ENCODE results near the gene FARSB. TPM values are rescaled to one million over a fixed set of nuclear protein-coding genes. Genes with fewer than 3 reads are reported as not detected.
"Not testable (repeated sequence)": the region's sequence is repeated elsewhere in the genome, so short reads cannot be mapped to it uniquely, and the experiment has no call there.

The FARSB gene
- total and polyA plus RNA-seq, 7 experiments from 2014 or later: 10.5 to 31.8 (median 16.5) TPM

GRCh38 chr2:222693837-222694236 lies 37.9 kb upstream of the FARSB start:
- Histone ChIP-seq H3K4me1 (ENCODE audit: control insufficient read depth in 2 of 2, insufficient read depth in 2 of 2, low read length in 2 of 2) (no peaks in the 10 kb centered on the region), H3K4me3 (ENCODE audit: low read length) (no peak overlapping the region), H3K36me3 (ENCODE audit: control insufficient read depth in 2 of 3, insufficient read depth in 3 of 3, low read length in 3 of 3) (no peaks in the 10 kb centered on the region), H3K27me3 (ENCODE audit: control insufficient read depth in 2 of 2, insufficient read depth in 2 of 2, low read length in 2 of 2) (no peaks in the 10 kb centered on the region), H3K27ac (ENCODE audit: low read depth, low read length) (no peak overlapping the region), H3K9me3 (ENCODE audit: control insufficient read depth in 2 of 3, low read length in 3 of 3) (no peaks in the 10 kb centered on the region)
- ATAC-seq: no peak
- no peak overlapping the region for H3K4me3 Mint-ChIP-seq
- CTCF ChIA-PET: no interaction called here
- H3K36me3 Mint-ChIP-seq: peaks cover 0 to 4% (median 0%) of the 10 kb centered on the region in 5 donors
- H3K9me3 Mint-ChIP-seq: no peaks in the 10 kb centered on the region
- no peak overlapping the region for H3K27ac Mint-ChIP-seq
- POLR2A ChIA-PET: no interaction called here
- peaks cover 0 to 25% (median 3%) of the 10 kb centered on the region in 5 donors for H3K27me3 Mint-ChIP-seq
- DNase-seq: no peak
- peaks cover 0 to 11% (median 4%) of the 10 kb centered on the region in 7 donors for H3K4me1 Mint-ChIP-seq
- intact Hi-C loops (cut with micrococcal nuclease): loop anchor here in 1 of 2 donors (1.0 kb wide), 1 partner anchor 245 kb away; no protein-coding TSS in a partner anchor

GRCh38 chr2:222693413-222693812 lies 37.5 kb upstream of the FARSB start:
- Mint-ChIP-seq H3K27me3 (peaks cover 0 to 21% (median 3%) of the 10 kb centered on the region in 5 donors), H3K4me1 (peaks cover 0 to 11% (median 4%) of the 10 kb centered on the region in 7 donors)
- DNase-seq; H3K36me3 ChIP-seq (ENCODE audit: control insufficient read depth in 2 of 3, insufficient read depth in 3 of 3, low read length in 3 of 3); H3K36me3 Mint-ChIP-seq; CTCF ChIA-PET; H3K4me3 Mint-ChIP-seq; ATAC-seq; H3K4me3 ChIP-seq (ENCODE audit: low read length); H3K27ac Mint-ChIP-seq; H3K27ac ChIP-seq (ENCODE audit: low read depth, low read length); H3K9me3 Mint-ChIP-seq; H3K9me3 ChIP-seq (ENCODE audit: control insufficient read depth in 2 of 3, low read length in 3 of 3); H3K4me1 ChIP-seq (ENCODE audit: control insufficient read depth in 2 of 2, insufficient read depth in 2 of 2, low read length in 2 of 2); POLR2A ChIA-PET; intact Hi-C loops (cut with micrococcal nuclease); H3K27me3 ChIP-seq (ENCODE audit: control insufficient read depth in 2 of 2, insufficient read depth in 2 of 2, low read length in 2 of 2): not testable (repeated sequence)

DNA sequence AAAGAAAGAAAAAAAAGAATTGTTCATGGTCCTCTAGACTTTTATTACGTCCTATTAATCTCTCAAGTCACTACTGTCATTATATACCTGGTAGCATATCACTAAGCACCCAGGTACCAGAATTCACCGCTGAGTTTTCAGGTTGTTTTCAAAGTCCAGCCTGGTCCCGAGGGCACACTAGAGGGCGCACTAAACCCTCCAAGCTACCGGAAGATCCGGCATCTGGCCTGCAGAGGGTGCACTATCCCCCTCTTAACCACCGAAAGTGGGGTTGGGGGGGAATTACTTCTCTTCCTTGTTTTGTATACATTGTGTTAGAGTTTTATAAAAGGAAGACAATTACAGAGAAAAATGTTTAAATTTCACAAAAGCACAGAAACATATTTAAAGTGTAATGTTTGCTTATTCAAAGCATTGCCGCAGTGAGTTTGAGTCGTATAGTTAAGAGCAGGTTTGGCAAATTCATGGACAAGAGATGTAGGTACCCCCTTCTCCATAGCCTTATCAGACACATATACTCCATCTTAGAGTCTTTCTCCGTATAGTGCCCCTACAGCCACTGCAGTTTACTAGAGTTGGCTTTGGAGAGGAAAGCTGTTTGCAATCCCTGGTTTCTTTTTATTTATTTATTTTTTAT lies 34.8 kb upstream of the FARSB start:
- DNase-seq (peak; percentile 48 to 77 (median 68)), ATAC-seq (peak; percentile 100)
- intact Hi-C loops (cut with micrococcal nuclease): loop anchor here (1.0 to 2.0 kb wide), 5 partner anchors 18 to 249 kb away; partner anchors contain the start of gene FARSB (in 2 of the 2)
- Histone ChIP-seq H3K9me3 (ENCODE audit: control insufficient read depth in 2 of 3, low read length in 3 of 3) (no peaks in the 10 kb centered on the region), H3K27ac (ENCODE audit: low read depth, low read length) (no peak overlapping the region), H3K36me3 (ENCODE audit: control insufficient read depth in 2 of 3, insufficient read depth in 3 of 3, low read length in 3 of 3) (no peaks in the 10 kb centered on the region), H3K27me3 (ENCODE audit: control insufficient read depth in 2 of 2, insufficient read depth in 2 of 2, low read length in 2 of 2) (no peaks in the 10 kb centered on the region), H3K4me1 (ENCODE audit: control insufficient read depth in 2 of 2, insufficient read depth in 2 of 2, low read length in 2 of 2) (no peaks in the 10 kb centered on the region), H3K4me3 (ENCODE audit: low read length) (no peak overlapping the region)
- Mint-ChIP-seq H3K27ac (peak overlapping the region in 1 of 9 donors; percentile 51), H3K27me3 (peaks cover 0 to 22% (median 3%) of the 10 kb centered on the region in 5 donors), H3K4me1 (peaks cover 0 to 16% (median 7%) of the 10 kb centered on the region in 7 donors), H3K4me3 (peak overlapping the region in 2 of 10 donors; percentile 30 to 40), H3K36me3 (peaks cover 0 to 4% (median 0%) of the 10 kb centered on the region in 5 donors), H3K9me3 (no peaks in the 10 kb centered on the region)
- ChIA-PET CTCF (interaction anchor here (0.9 to 1.9 kb wide), 5 partner anchors 8 to 211 kb away, joined by 3 to 6 read pairs (median 3); no protein-coding TSS in a partner anchor), POLR2A (no interaction called here)

DNA sequence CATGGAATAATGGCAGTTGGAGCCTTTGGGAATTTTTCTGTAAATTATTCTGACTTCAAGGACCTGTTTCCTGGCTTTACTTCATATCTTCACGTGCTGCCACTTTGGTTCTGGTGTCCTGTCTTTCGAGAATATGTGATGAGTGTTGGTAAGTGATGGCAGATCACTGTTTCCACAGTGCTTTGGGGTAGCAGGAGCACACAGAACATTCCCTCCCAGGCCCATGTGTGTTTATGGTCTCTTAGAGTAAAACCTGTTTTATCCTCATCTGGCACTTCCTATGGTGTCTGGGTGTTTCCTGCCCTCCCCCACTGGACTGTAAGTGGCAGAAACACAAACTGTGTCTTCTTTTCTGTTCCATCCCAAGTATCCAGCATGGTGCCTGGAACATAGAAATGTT lies 33.4 kb upstream of the FARSB start:
- no peaks in the 10 kb centered on the region for H3K4me1 ChIP-seq (ENCODE audit: control insufficient read depth in 2 of 2, insufficient read depth in 2 of 2, low read length in 2 of 2)
- intact Hi-C loops (cut with micrococcal nuclease): no loop called here
- Mint-ChIP-seq H3K36me3 (peaks cover 0 to 4% (median 0%) of the 10 kb centered on the region in 5 donors), H3K4me1 (peaks cover 0 to 13% (median 7%) of the 10 kb centered on the region in 7 donors), H3K9me3 (no peaks in the 10 kb centered on the region), H3K27me3 (peaks cover 0 to 22% (median 8%) of the 10 kb centered on the region in 5 donors), H3K4me3 (no peak overlapping the region), H3K27ac (no peak overlapping the region)
- ATAC-seq (no peak), DNase-seq (no peak)
- no peak overlapping the region for H3K4me3 ChIP-seq (ENCODE audit: low read length)
- no peaks in the 10 kb centered on the region for H3K27me3 ChIP-seq (ENCODE audit: control insufficient read depth in 2 of 2, insufficient read depth in 2 of 2, low read length in 2 of 2)
- CTCF ChIA-PET: interaction anchor here (1.1 kb wide), 1 partner anchor 214 kb away, joined by 4 read pairs; no protein-coding TSS in a partner anchor
- POLR2A ChIA-PET: no interaction called here
- H3K36me3 ChIP-seq (ENCODE audit: control insufficient read depth in 2 of 3, insufficient read depth in 3 of 3, low read length in 3 of 3): no peaks in the 10 kb centered on the region
- no peaks in the 10 kb centered on the region for H3K9me3 ChIP-seq (ENCODE audit: control insufficient read depth in 2 of 3, low read length in 3 of 3)
- H3K27ac ChIP-seq (ENCODE audit: low read depth, low read length): no peak overlapping the region

- peaks cover 0 to 13% (median 7%) of the 10 kb centered on the region in 7 donors for H3K4me1 Mint-ChIP-seq
- no peak overlapping the region for H3K27ac Mint-ChIP-seq
- no peak for DNase-seq
- peaks cover 0 to 22% (median 8%) of the 10 kb centered on the region in 5 donors for H3K27me3 Mint-ChIP-seq
- intact Hi-C loops (cut with micrococcal nuclease): no loop called here
- ATAC-seq: no peak
- H3K4me1 ChIP-seq (ENCODE audit: control insufficient read depth in 2 of 2, insufficient read depth in 2 of 2, low read length in 2 of 2): no peaks in the 10 kb centered on the region
- H3K27ac ChIP-seq (ENCODE audit: low read depth, low read length): no peak overlapping the region
- no peak overlapping the region for H3K4me3 ChIP-seq (ENCODE audit: low read length)
- H3K9me3 Mint-ChIP-seq: no peaks in the 10 kb centered on the region
- POLR2A ChIA-PET: no interaction called here
- H3K4me3 Mint-ChIP-seq: no peak overlapping the region
- CTCF ChIA-PET: interaction anchor here (1.1 kb wide), 1 partner anchor 214 kb away, joined by 4 read pairs; no protein-coding TSS in a partner anchor
- peaks cover 0 to 4% (median 0%) of the 10 kb centered on the region in 5 donors for H3K36me3 Mint-ChIP-seq
- no peaks in the 10 kb centered on the region for H3K36me3 ChIP-seq (ENCODE audit: control insufficient read depth in 2 of 3, insufficient read depth in 3 of 3, low read length in 3 of 3)
- H3K27me3 ChIP-seq (ENCODE audit: control insufficient read depth in 2 of 2, insufficient read depth in 2 of 2, low read length in 2 of 2): no peaks in the 10 kb centered on the region
- no peaks in the 10 kb centered on the region for H3K9me3 ChIP-seq (ENCODE audit: control insufficient read depth in 2 of 3, low read length in 3 of 3)
Measured at GRCh38 chr2:222688917-222689316, 33.0 kb upstream of the FARSB start.

DNA sequence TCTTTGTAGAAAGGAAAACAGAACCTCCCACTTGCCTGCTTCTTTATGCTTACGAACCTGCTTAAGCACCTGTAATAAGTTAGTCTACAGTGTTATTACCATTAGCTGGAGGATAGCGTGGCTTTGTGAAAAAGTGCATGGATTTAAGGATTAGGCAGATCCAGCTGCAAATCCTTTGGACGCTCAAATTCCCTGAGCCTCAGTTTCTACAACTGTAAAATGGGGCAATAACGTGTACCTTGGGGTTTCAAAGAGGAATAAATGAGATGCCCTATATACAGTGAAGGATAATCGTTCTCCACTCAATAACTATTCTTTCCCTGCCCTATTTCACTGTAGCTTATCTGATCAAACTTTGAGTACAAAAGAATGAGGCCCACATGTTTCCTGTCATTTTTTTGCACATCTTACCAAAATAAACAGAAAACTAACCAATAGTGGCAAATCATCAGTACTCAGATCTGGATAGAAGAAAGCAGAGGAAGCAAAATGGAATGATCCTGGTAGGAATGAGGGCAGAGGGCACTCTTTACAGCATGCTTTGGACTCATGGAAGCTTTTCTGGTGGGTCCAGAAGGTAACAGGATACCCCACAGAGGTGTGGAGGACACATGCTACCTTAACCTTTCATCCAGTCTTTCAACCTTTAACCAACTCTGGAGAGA lies 30.3 kb upstream of the FARSB start:
- no peaks in the 10 kb centered on the region for H3K4me1 ChIP-seq (ENCODE audit: control insufficient read depth in 2 of 2, insufficient read depth in 2 of 2, low read length in 2 of 2)
- H3K27ac ChIP-seq (ENCODE audit: low read depth, low read length): no peak overlapping the region
- ChIA-PET POLR2A (no interaction called here), CTCF (interaction anchor here (1.7 kb wide), 1 partner anchor 20 kb away, joined by 3 read pairs; no protein-coding TSS in a partner anchor)
- Mint-ChIP-seq H3K9me3 (peaks cover 0 to 2% (median 0%) of the 10 kb centered on the region in 11 donors), H3K4me3 (no peak overlapping the region), H3K36me3 (no peaks in the 10 kb centered on the region), H3K27ac (no peak overlapping the region), H3K4me1 (peaks cover 0 to 13% (median 7%) of the 10 kb centered on the region in 7 donors), H3K27me3 (peaks cover 8 to 30% (median 10%) of the 10 kb centered on the region in 5 donors)
- H3K36me3 ChIP-seq (ENCODE audit: control insufficient read depth in 2 of 3, insufficient read depth in 3 of 3, low read length in 3 of 3): no peaks in the 10 kb centered on the region
- H3K4me3 ChIP-seq (ENCODE audit: low read length): no peak overlapping the region
- H3K27me3 ChIP-seq (ENCODE audit: control insufficient read depth in 2 of 2, insufficient read depth in 2 of 2, low read length in 2 of 2): no peaks in the 10 kb centered on the region
- no peak for DNase-seq
- ATAC-seq: no peak
- intact Hi-C loops (cut with micrococcal nuclease): no loop called here
- H3K9me3 ChIP-seq (ENCODE audit: control insufficient read depth in 2 of 3, low read length in 3 of 3): no peaks in the 10 kb centered on the region
